Measurements from ENCODE around the gene ANKRD13B.

The ANKRD13B gene

GRCh38 chr17:29587591-29587990 lies 5.3 kb upstream of the ANKRD13B start:
- TF ChIP-seq USF1 (IDR thresholded peaks at IDR 0.05) (no peak), YY1 (IDR thresholded peaks at IDR 0.05; ENCODE audit: low read depth) (no peak), EP300 (IDR thresholded peaks at IDR 0.05; ENCODE audit: borderline replicate concordance) (no peak), CEBPB (IDR thresholded peaks at IDR 0.05) (no peak), NFIC (IDR thresholded peaks at IDR 0.05) (no peak), FOXM1 (IDR thresholded peaks at IDR 0.05; ENCODE audit: borderline replicate concordance, low read depth) (no peak), CREB1 (IDR thresholded peaks at IDR 0.05; ENCODE audit: low read depth) (no peak), RAD21 (IDR thresholded peaks at IDR 0.05; ENCODE audit: low read depth) (no peak), MAX (IDR thresholded peaks at IDR 0.05) (no peak), TAF1 (IDR thresholded peaks at IDR 0.05; ENCODE audit: low read depth) (no peak), TEAD4 (IDR thresholded peaks at IDR 0.05) (no peak), REST (IDR thresholded peaks at IDR 0.05; ENCODE audit: low read depth) (no peak), EGR1 (IDR thresholded peaks at IDR 0.05) (no peak)

GRCh38 chr17:29588017-29588561 lies 4.8 kb upstream of the ANKRD13B start:
- TF ChIP-seq TCF12 (IDR thresholded peaks at IDR 0.05; ENCODE audit: low read depth) (no peak), FOXM1 (IDR thresholded peaks at IDR 0.05; ENCODE audit: borderline replicate concordance, low read depth) (no peak), ZBTB7A (IDR thresholded peaks at IDR 0.05; ENCODE audit: low read depth) (no peak), REST (IDR thresholded peaks at IDR 0.05; ENCODE audit: low read depth) (no peak), MAX (IDR thresholded peaks at IDR 0.05) (no peak), EP300 (IDR thresholded peaks at IDR 0.05; ENCODE audit: borderline replicate concordance) (no peak), EGR1 (IDR thresholded peaks at IDR 0.05) (no peak), RAD21 (IDR thresholded peaks at IDR 0.05; ENCODE audit: low read depth) (no peak), TEAD4 (IDR thresholded peaks at IDR 0.05) (no peak), TAF1 (IDR thresholded peaks at IDR 0.05; ENCODE audit: low read depth) (no peak), CEBPB (IDR thresholded peaks at IDR 0.05) (no peak), CREB1 (IDR thresholded peaks at IDR 0.05; ENCODE audit: low read depth) (no peak), YY1 (IDR thresholded peaks at IDR 0.05; ENCODE audit: low read depth) (no peak), NFIC (IDR thresholded peaks at IDR 0.05) (no peak), USF1 (IDR thresholded peaks at IDR 0.05) (no peak)

GRCh38 chr17:29588562-29589411 lies 4.1 kb upstream of the ANKRD13B start:
- TF ChIP-seq EGR1 (IDR thresholded peaks at IDR 0.05) (peak; percentile 50; the same call in 1 of the 2 replicates), RAD21 (IDR thresholded peaks at IDR 0.05; ENCODE audit: low read depth) (no peak), ZBTB7A (IDR thresholded peaks at IDR 0.05; ENCODE audit: low read depth) (peak; percentile 27; the same call in 1 of the 2 replicates), TAF1 (IDR thresholded peaks at IDR 0.05; ENCODE audit: low read depth) (no peak), TCF12 (IDR thresholded peaks at IDR 0.05; ENCODE audit: low read depth) (no peak), EP300 (IDR thresholded peaks at IDR 0.05; ENCODE audit: borderline replicate concordance) (no peak), TEAD4 (IDR thresholded peaks at IDR 0.05) (no peak), CEBPB (IDR thresholded peaks at IDR 0.05) (no peak), NFIC (IDR thresholded peaks at IDR 0.05) (no peak), YY1 (IDR thresholded peaks at IDR 0.05; ENCODE audit: low read depth) (no peak), CREB1 (IDR thresholded peaks at IDR 0.05; ENCODE audit: low read depth) (no peak), MAX (IDR thresholded peaks at IDR 0.05) (peak; percentile 31; the same call in 1 of the 2 replicates), REST (IDR thresholded peaks at IDR 0.05; ENCODE audit: low read depth) (no peak)

Measured in Ishikawa (cell line).